NB4 (cell line): ENCODE results near the gene STUM.

Experiments
- POLR2A ChIP-seq: IDR thresholded peaks from 2 replicates; pipeline ENCODE4 v1.6.1; 2011; ENCODE audit warnings: mild to moderate bottlenecking; ENCODE audit not compliant: insufficient read length; ENCODE audit errors: extremely low read depth
- TF ChIP-seq, protein P1 (sequence below): IDR thresholded peaks from one replicate; pipeline ENCODE4 v1.5.1; 2012; ENCODE audit warnings: low read depth, low read length
- TF ChIP-seq, protein P2 (sequence below): IDR thresholded peaks from 2 replicates; pipeline ENCODE4 v1.6.1; 2011; ENCODE audit warnings: low read depth, low read length

DNA sequence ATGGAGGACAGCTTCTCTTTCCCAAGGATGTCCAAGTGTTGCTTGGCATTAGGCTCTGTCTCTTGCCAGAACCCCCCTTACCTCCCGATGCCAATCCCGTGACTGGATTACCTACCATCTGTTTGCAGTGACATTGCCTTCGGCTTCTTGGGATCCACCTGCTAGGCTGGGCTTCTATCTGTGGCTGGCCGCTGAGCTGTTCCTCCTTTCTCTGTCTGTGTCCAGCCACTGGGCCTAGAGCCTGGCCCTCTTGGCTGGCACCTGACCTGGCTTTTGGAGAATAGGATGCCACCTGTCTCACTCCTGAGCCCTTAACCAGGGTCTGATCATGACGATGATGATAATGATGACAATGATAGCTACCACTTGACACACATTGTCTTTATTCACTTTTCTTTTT is 41.6 kb upstream of the STUM start:
- TF ChIP-seq, protein P1, sequence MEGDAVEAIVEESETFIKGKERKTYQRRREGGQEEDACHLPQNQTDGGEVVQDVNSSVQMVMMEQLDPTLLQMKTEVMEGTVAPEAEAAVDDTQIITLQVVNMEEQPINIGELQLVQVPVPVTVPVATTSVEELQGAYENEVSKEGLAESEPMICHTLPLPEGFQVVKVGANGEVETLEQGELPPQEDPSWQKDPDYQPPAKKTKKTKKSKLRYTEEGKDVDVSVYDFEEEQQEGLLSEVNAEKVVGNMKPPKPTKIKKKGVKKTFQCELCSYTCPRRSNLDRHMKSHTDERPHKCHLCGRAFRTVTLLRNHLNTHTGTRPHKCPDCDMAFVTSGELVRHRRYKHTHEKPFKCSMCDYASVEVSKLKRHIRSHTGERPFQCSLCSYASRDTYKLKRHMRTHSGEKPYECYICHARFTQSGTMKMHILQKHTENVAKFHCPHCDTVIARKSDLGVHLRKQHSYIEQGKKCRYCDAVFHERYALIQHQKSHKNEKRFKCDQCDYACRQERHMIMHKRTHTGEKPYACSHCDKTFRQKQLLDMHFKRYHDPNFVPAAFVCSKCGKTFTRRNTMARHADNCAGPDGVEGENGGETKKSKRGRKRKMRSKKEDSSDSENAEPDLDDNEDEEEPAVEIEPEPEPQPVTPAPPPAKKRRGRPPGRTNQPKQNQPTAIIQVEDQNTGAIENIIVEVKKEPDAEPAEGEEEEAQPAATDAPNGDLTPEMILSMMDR: no peak
- TF ChIP-seq, protein P2, sequence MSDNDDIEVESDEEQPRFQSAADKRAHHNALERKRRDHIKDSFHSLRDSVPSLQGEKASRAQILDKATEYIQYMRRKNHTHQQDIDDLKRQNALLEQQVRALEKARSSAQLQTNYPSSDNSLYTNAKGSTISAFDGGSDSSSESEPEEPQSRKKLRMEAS: no peak
- TF ChIP-seq POLR2A: no peak
